Subcutaneous adipose tissue (tissue), 4 donors: Measurements from ENCODE around the gene WWOX. TPM values are rescaled to one million over a fixed set of nuclear protein-coding genes. Genes with fewer than 3 reads are reported as not detected.

Source experiments
- CTCF ChIP-seq: fragments of 450-650 bp; IDR thresholded peaks from one replicate; pipeline ENCODE4 v1.5.1; 2016; ENCODE audit warnings: low read depth, mild to moderate bottlenecking, control low read depth, antibody characterized with exemption, moderate library complexity
- total RNA-seq, 4 donors: library from RNA; depleted of rRNA; stranded (reverse); fragments of >200 nt; gene quantifications; one replicate each; pipeline ENCODE4 v1.1.0, GENCODE V29; 2016

Gene WWOX
- total RNA-seq, 4 donors from 2014 or later = 31.4 to 67.8 (median 46.0) TPM

DNA sequence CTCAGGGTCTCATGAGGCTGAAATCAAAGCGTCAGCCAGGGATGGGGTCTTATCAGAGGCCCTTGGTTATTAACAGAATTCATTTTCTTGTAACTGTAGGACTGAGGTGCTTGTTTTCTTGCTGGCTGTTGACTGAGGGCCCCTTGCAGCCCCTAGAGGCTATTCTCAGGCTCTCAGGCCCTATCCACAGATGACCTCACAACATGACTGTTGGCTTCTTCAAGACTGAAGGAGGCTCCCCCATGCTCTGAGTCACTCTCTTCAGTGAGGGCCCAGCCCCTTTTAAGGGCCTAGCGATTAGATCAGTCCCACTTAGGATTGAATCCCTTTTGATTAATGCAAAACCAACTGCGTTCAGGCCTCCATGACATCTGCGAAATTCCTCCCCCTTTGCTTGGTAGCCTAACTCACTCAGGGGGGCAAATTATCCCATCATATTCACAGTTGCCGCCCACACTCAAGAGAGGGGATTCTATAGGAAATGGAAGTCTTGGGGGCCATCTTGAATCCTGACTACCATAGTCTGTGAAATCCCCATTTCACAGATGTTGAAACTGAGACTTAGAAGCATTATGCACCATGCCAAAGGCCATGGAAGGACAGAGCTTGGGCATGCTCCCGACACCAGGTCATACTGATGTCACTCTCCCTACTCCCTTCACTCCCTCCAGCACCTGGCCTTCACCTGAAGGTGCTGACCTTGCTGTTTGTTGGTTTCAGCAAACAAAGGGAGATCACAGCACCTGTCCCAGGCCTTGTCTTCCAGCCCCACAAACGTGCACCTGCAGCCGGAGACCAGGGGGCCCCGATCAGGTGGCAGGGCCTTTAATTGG is 908.8 kb downstream of the WWOX start:
- TF ChIP-seq CTCF = no peak

- no peak for TF ChIP-seq CTCF
Measured at GRCh38 chr16:79008869-79009179, 909.4 kb downstream of the WWOX start.

DNA sequence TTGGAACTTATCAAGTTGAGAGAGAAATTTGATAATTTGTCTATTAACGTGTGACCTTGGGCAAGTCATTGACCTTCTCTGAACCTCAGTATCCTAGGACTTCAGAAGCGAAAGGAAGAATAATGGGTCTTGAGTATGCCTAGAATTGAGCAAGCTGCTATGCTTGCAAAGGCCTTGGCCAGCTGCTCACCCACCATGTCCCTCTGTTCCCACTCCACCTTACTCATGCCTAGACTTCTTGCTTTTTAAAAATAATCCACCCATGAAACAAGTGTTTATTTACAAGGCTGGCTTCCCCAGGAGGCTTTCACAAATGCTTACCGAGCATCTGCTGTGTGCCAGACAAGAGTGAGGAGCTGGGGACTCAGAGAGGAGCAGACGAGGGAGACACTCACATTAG is 910.4 kb downstream of the WWOX start:
- no peak for TF ChIP-seq CTCF

DNA sequence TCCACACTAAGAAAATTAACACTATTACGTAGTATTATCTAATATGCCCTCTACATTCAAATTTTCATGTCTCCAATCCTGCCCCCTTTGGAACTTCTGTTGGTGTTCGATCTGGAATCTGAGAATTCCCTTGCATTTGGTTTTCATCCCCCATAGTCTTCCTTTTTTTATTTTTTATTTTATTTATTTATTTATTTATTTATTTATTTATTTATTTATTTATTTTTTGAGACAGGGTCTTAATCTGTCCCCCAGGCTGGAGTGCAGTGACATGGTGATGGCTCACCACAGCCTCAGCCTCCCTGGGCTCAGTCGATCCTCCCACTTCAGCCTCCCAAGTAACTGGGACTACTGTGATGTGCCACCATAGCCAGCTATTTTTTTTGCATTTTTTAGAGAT is 911.8 kb downstream of the WWOX start:
- TF ChIP-seq CTCF = no peak

GRCh38 chr16:79012671-79013434 is 913.4 kb downstream of the WWOX start:
- TF ChIP-seq CTCF = no peak

DNA sequence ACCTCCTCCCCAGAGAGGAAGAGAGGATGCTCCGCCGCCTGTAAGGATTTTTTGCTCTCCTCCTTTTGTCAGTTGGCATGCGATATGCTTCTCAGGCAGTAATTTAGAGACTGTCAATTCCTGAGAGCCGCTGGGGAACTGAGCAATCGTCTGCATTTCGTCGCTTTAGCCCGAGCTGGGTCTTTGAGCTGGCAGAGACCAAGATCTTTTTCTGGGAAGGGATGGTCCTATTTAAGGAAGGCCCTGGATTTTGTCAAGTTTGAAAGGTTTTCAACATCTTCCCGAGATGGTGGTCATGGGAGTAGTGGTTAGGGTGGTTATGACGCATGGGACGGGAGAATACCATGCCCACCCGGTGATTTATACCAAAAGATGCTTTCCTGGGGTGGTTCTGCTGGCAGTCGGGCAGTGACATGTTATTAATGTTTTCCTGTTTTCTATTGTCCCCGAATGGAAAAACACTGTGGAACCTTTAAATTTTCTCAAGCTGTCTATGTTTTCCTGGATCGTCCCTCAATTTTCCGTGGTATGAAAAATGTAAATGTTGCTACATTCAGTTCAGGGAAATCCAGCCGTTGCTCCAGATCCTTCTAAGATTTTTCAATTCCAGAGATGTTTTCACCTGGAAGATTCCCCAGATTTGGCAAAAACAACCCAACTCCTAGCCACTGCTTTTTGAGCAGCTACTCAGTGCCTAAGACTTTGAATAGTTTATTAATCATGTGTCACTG is 914.6 kb downstream of the WWOX start:
- no peak for TF ChIP-seq CTCF
